ENCODE measurements around the gene LAMC1. TPM values are rescaled to one million over a fixed set of nuclear protein-coding genes. Genes with fewer than 3 reads are reported as not detected.

Gene LAMC1
- total RNA-seq, 1 experiment from 2014 or later, result 113 TPM

GRCh38 chr1:183082650-183083049, 59.4 kb downstream of the LAMC1 start:
- TF ChIP-seq CTCF (IDR thresholded peaks at IDR 0.05) (no peak), TCF7L2 (IDR thresholded peaks at IDR 0.05; ENCODE audit: low read depth, low read length) (no peak), POLR2AphosphoS5 (IDR thresholded peaks at IDR 0.05; ENCODE audit: low read depth, low read length) (no peak), REST (IDR thresholded peaks at IDR 0.05; ENCODE audit: insufficient read depth in 1 of 2, low read depth in 2 of 2, low read length in 1 of 2) (no peak), SIN3A (IDR thresholded peaks at IDR 0.05; ENCODE audit: borderline replicate concordance, insufficient read depth, low read depth, low read length) (no peak)
- ATAC-seq (no peak), DNase-seq (ENCODE audit: low read depth, low spot score) (no peak)
- intact Hi-C loops (cut with micrococcal nuclease; ENCODE audit: unreplicated experiment), result no loop called here
- CTCF ChIA-PET, result no interaction called here
- H3K4me1 ChIP-seq (ENCODE audit: control insufficient read depth, insufficient read depth, low read length), result peaks cover 2% of the 10 kb centered on the region; the same call in 1 of the 2 replicates
- POLR2A ChIA-PET, result no interaction called here
- H3K27me3 ChIP-seq (ENCODE audit: control insufficient read depth, insufficient read depth, low read length), result no peaks in the 10 kb centered on the region
- in situ Hi-C loops (cut with HindIII; ENCODE audit: low pct_unique_long_range_greater_than_20kb, low sequenced_read_pairs), result no loop called here
- no TSS peak for BruUV-seq (replicated peaks)
- H3K4me3 ChIP-seq (ENCODE audit: low read depth in 2 of 2, low read length in 2 of 2), result no peak overlapping the region
- no peak overlapping the region for H3K27ac ChIP-seq (ENCODE audit: low read length)
- H3K36me3 ChIP-seq (ENCODE audit: control insufficient read depth, insufficient read depth, low read length), result no peaks in the 10 kb centered on the region
- no peaks in the 10 kb centered on the region for H3K9me3 ChIP-seq (ENCODE audit: control insufficient read depth, insufficient read depth, low read depth, low read length)

DNA sequence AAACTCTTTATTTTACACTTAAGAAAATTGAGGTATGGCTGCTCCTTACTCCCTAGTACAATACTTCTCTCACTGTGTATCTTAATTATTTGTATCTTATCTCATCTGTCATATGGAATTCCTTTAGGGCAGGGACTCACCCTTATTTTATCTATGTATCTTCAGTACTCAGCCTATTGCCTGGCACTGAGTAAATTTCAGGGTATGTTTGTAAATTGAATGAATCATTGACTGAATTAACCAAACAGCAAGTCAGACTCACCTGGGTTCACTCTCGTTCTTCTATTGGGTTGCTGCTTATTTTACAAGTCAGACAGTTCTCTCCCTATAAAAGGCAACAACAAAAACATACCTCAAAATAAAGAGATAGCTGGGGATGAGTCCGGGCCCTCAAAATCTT, 63.8 kb downstream of the LAMC1 start:
- no peak overlapping the region for H3K4me3 ChIP-seq (ENCODE audit: low read depth in 2 of 2, low read length in 2 of 2)
- H3K9me3 ChIP-seq (ENCODE audit: control insufficient read depth, insufficient read depth, low read depth, low read length), result no peaks in the 10 kb centered on the region
- H3K36me3 ChIP-seq (ENCODE audit: control insufficient read depth, insufficient read depth, low read length), result no peaks in the 10 kb centered on the region
- in situ Hi-C loops (cut with HindIII; ENCODE audit: low pct_unique_long_range_greater_than_20kb, low sequenced_read_pairs), result no loop called here
- CTCF ChIA-PET, result no interaction called here
- POLR2A ChIA-PET, result no interaction called here
- peaks cover 15% of the 10 kb centered on the region; the same call in 1 of the 2 replicates for H3K4me1 ChIP-seq (ENCODE audit: control insufficient read depth, insufficient read depth, low read length)
- H3K27me3 ChIP-seq (ENCODE audit: control insufficient read depth, insufficient read depth, low read length), result no peaks in the 10 kb centered on the region
- TF ChIP-seq POLR2AphosphoS5 (IDR thresholded peaks at IDR 0.05; ENCODE audit: low read depth, low read length), result no peak
- TF ChIP-seq TCF7L2 (IDR thresholded peaks at IDR 0.05; ENCODE audit: low read depth, low read length), result no peak
- TF ChIP-seq REST (IDR thresholded peaks at IDR 0.05; ENCODE audit: insufficient read depth in 1 of 2, low read depth in 2 of 2, low read length in 1 of 2), result no peak
- TF ChIP-seq CTCF (IDR thresholded peaks at IDR 0.05), result no peak
- no peak for TF ChIP-seq SIN3A (IDR thresholded peaks at IDR 0.05; ENCODE audit: borderline replicate concordance, insufficient read depth, low read depth, low read length)
- ATAC-seq (peak; percentile 51), DNase-seq (ENCODE audit: low read depth, low spot score) (no peak)
- no TSS peak for BruUV-seq (replicated peaks)
- intact Hi-C loops (cut with micrococcal nuclease; ENCODE audit: unreplicated experiment), result no loop called here
- H3K27ac ChIP-seq (ENCODE audit: low read length), result no peak overlapping the region

All from Panc1 (cell line).